Cardiac fibroblast (primary cell): ENCODE results near the gene PCSK5.

ENCODE experiments used
- DNase-seq, 2 donors: peaks; one replicate each; pipeline versions ENCODE4 v3.0.0 to v3.0.0-alpha.2; 2010; ENCODE audit warnings: low read depth in 2 of 2
- H3K4me3 ChIP-seq, 2 donors: replicated peaks in 1 of 2; 1 replicate in 1 of 2; 2 replicates in 1 of 2; pipeline ENCODE4 v1.5.1; 2011; ENCODE audit warnings: low read depth in 2 of 2, low read length in 2 of 2, mild to moderate bottlenecking in 2 of 2, moderate library complexity in 1 of 2
- TF ChIP-seq, protein P1 (sequence below): IDR thresholded peaks from one replicate; pipeline ENCODE4 v1.5.1; 2011; ENCODE audit warnings: low read depth, mild to moderate bottlenecking, low read length, inconsistent platforms

PCSK5 gene

DNA sequence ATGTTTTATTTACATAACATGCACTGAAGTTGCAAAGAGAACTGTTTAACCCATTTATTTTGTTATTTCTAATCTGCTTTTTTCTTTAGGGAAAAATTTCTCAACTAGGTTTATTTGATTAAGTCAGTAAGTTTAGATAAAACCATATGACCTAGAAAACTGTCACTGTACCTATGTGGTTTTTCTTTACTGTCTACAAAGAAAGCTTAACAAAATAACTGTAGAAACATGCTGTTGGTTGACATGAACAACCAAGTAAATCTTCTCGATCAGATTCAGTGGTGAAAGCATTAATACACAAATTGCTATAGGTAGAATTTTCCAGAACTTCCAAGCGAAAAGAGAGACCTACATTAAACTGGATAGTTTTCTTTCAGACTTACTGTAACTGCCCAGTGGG, 137.4 kb downstream of the PCSK5 start:
- no peak overlapping the region for H3K4me3 ChIP-seq
- DNase-seq = no peak
- TF ChIP-seq, protein P1, sequence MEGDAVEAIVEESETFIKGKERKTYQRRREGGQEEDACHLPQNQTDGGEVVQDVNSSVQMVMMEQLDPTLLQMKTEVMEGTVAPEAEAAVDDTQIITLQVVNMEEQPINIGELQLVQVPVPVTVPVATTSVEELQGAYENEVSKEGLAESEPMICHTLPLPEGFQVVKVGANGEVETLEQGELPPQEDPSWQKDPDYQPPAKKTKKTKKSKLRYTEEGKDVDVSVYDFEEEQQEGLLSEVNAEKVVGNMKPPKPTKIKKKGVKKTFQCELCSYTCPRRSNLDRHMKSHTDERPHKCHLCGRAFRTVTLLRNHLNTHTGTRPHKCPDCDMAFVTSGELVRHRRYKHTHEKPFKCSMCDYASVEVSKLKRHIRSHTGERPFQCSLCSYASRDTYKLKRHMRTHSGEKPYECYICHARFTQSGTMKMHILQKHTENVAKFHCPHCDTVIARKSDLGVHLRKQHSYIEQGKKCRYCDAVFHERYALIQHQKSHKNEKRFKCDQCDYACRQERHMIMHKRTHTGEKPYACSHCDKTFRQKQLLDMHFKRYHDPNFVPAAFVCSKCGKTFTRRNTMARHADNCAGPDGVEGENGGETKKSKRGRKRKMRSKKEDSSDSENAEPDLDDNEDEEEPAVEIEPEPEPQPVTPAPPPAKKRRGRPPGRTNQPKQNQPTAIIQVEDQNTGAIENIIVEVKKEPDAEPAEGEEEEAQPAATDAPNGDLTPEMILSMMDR = no peak

DNA sequence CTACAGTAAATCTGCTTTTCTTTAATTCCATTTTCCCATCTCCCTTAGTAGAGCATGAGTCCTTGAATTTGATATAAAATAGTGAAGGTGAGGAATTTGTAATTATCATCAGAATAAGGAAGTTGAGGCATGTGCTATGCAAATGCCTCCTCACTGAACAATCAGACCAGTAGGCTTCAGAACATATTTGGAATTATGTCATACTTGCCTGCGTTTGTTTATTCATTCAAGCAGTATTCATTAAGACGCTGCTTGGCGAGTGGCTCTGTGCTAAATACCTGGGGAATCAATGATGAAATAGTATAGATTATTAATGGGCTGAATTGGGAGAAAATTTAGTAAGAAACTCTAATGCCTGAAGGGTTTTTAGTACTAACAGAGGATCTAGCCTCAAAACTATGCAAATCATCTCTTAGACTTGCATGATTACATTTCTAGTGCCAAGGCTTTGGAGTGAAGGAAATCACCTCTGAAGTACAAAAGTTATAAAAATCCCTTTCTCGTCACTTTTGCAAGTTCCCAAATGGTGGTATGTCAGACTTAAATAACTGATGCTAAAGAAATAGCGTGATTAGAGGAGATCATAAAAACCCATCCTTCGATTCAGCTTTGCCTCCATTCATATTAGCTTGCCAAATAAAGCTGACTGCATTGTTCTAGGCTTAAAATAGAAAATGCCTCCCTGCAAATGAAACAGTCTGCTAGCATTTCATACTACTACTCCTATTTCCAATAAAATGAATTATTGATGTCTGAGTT, 141.7 kb downstream of the PCSK5 start:
- H3K4me3 ChIP-seq = no peak overlapping the region
- DNase-seq = no peak
- TF ChIP-seq, protein P1 = no peak

DNA sequence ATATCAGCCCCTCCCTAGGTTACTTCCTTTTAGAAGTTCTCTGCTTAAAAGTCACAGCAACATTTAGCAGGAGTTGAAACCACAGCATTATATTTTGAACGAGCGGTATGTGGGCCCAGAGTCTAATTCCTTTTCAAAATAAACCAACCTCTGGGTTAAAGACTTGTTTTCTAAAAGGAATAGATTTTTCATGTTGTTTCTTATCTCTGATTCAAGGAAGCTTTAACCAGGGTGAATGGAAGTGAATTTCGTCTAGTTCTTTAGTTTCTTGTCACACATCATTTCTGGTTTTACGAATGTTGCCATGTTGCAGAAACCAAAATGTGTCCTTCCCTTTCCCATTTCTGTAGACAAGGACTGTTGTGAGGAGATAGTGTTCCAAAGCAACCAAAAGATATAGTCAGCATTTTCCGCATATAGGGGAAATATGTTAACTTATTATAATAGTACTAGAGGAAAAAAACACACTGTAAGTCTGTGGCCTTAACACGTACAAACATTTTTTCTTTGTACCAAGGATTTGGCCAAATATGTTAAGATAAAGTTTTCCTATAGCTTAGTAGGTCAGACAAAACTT, 142.4 kb downstream of the PCSK5 start:
- no peak overlapping the region for H3K4me3 ChIP-seq

DNA sequence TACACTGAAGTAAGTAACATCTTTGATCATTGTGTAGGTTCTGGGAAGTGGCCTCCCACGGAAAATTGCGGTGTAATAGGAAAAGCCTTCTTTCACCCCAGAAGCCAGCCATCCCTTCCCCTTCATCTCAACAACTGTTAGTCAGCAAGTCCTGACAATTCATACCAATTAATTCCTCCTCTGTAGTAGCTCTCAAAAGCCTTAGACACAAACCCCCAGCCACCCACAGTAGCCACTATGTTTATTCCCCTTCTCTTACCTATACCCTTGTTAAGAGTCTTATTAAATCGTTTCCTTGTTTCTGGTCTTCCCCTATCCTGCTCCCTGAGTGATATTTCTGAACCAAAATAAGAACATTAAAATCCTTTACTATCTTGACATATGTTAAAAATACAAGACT, 143.6 kb downstream of the PCSK5 start:
- TF ChIP-seq, protein P1 = no peak
- no peak overlapping the region for H3K4me3 ChIP-seq
- no peak for DNase-seq

More for the DNA sequence above, 142.4 kb downstream of the PCSK5 start:
- TF ChIP-seq, protein P1 = no peak
- DNase-seq = no peak

DNA sequence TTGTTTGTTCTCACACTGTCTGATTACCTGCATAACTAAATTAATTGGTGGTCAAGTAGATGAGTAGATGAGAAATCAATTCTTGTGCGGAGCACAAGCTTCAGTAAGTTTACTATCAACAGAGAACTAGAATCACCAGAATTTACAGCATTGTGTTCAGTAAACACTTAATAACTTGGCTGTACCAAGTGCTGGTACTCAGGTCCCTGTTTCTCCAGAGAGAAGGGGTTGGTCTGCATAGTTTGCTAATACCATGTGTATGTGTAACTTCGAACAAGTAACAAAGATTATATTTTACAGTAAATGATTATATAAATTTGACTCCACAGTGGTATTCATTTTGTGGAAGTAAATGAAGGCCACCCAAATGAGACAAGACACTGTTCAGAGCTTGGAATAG, 146.3 kb downstream of the PCSK5 start:
- TF ChIP-seq, protein P1 = no peak
- no peak overlapping the region for H3K4me3 ChIP-seq
- DNase-seq = no peak

DNA sequence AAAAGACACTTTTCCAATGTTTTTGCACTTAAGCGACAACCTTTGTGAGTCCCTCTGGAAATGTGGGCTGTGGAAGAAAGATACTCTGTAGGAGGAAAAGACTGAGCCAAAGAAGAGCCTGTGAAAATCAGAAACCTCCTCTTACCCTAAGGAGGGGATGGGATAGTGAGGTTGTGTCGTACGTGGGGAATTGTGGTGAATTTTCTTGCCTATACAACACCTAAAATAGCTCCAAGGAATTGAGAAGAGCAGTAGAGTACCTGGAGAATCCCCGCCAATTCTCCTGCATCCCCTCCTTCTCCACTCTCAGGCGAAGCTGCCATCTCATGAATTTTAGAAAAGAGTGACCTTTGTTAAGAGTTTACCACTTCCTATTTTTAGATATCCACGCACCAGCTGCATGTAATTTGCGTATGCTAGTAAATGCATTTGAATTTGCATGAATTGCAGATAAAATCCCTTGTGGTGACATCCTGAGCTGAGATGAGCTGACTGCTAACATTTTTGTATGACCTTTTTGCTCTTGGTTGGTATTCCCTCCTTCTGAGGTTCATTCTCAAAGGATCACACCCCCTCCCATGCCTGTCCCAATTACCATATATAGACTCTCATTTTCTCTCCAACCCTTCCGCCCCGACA, 147.2 kb downstream of the PCSK5 start:
- no peak overlapping the region for H3K4me3 ChIP-seq
- TF ChIP-seq, protein P1 = no peak
- no peak for DNase-seq
